ENCODE measurements around the gene KLF7.

KLF7 gene

GRCh38 chr2:207113414-207113813, 52.3 kb downstream of the KLF7 start:
- TF ChIP-seq CTCF (IDR thresholded peaks at IDR 0.05; ENCODE audit: low read depth, low read length, missing control alignments) = no peak
- no peak for DNase-seq (ENCODE audit: extremely low read depth, low read depth)
- no peak overlapping the region for H3K4me3 ChIP-seq (replicated peaks; ENCODE audit: low read depth, low read length)

- H3K4me3 ChIP-seq (replicated peaks; ENCODE audit: low read depth, low read length) = no peak overlapping the region
- DNase-seq (ENCODE audit: extremely low read depth, low read depth) = no peak
- no peak for TF ChIP-seq CTCF (IDR thresholded peaks at IDR 0.05; ENCODE audit: low read depth, low read length, missing control alignments)
These were observed 53.0 kb downstream of the KLF7 start for GRCh38 chr2:207112785-207113184.

GRCh38 chr2:207112383-207112782, 53.4 kb downstream of the KLF7 start:
- H3K4me3 ChIP-seq (replicated peaks; ENCODE audit: low read depth, low read length) = no peak overlapping the region
- no peak for DNase-seq (ENCODE audit: extremely low read depth, low read depth)
- TF ChIP-seq CTCF (IDR thresholded peaks at IDR 0.05; ENCODE audit: low read depth, low read length, missing control alignments) = no peak

GRCh38 chr2:207111757-207112156, 54.0 kb downstream of the KLF7 start:
- no peak for TF ChIP-seq CTCF (IDR thresholded peaks at IDR 0.05; ENCODE audit: low read depth, low read length, missing control alignments)
- DNase-seq (ENCODE audit: extremely low read depth, low read depth) = no peak
- no peak overlapping the region for H3K4me3 ChIP-seq (replicated peaks; ENCODE audit: low read depth, low read length)

- no peak for TF ChIP-seq CTCF (IDR thresholded peaks at IDR 0.05; ENCODE audit: low read depth, low read length, missing control alignments)
- DNase-seq (ENCODE audit: extremely low read depth, low read depth) = no peak
- no peak overlapping the region for H3K4me3 ChIP-seq (replicated peaks; ENCODE audit: low read depth, low read length)
These were observed 55.0 kb downstream of the KLF7 start for GRCh38 chr2:207110715-207111114.

GRCh38 chr2:207110310-207110709, 55.4 kb downstream of the KLF7 start:
- H3K4me3 ChIP-seq (replicated peaks; ENCODE audit: low read depth, low read length) = no peak overlapping the region
- no peak for TF ChIP-seq CTCF (IDR thresholded peaks at IDR 0.05; ENCODE audit: low read depth, low read length, missing control alignments)
- no peak for DNase-seq (ENCODE audit: extremely low read depth, low read depth)

- H3K4me3 ChIP-seq (replicated peaks; ENCODE audit: low read depth, low read length) = no peak overlapping the region
- TF ChIP-seq CTCF (IDR thresholded peaks at IDR 0.05; ENCODE audit: low read depth, low read length, missing control alignments) = no peak
- no peak for DNase-seq (ENCODE audit: extremely low read depth, low read depth)
These were observed 56.0 kb downstream of the KLF7 start for GRCh38 chr2:207109768-207110167.
